ENCODE measurements around the gene USP53.
"Not testable (repeated sequence)": the region's sequence is repeated elsewhere in the genome, so short reads cannot be mapped to it uniquely, and the experiment has no call there.

Gene USP53

GRCh38 chr4:119212234-119212963 lies at the start of gene USP53:
USP53 (plus strand) TSS chr4:119212713; CDS start chr4:119239760, 27,047 bp downstream.
- DNase-seq (ENCODE audit: low spot score): peak; percentile 98

- DNase-seq (ENCODE audit: low spot score): no peak
Observed at GRCh38 chr4:119165767-119166166, 46.7 kb upstream of the USP53 start.

GRCh38 chr4:119170195-119170594 lies 42.3 kb upstream of the USP53 start:
- DNase-seq (ENCODE audit: low spot score): no peak

- no peak for DNase-seq (ENCODE audit: low spot score)
Observed at GRCh38 chr4:119172223-119172622, 40.3 kb upstream of the USP53 start.

GRCh38 chr4:119173729-119174361 lies 38.7 kb upstream of the USP53 start:
- not testable (repeated sequence) for DNase-seq (ENCODE audit: low spot score)

GRCh38 chr4:119179011-119179410 lies 33.5 kb upstream of the USP53 start:
- no peak for DNase-seq (ENCODE audit: low spot score)

GRCh38 chr4:119184128-119184527 lies 28.4 kb upstream of the USP53 start:
- DNase-seq (ENCODE audit: low spot score): no peak

GRCh38 chr4:119189638-119190037 lies 22.9 kb upstream of the USP53 start:
- DNase-seq (ENCODE audit: low spot score): no peak

GRCh38 chr4:119190354-119190753 lies 22.2 kb upstream of the USP53 start:
- no peak for DNase-seq (ENCODE audit: low spot score)

GRCh38 chr4:119191505-119191904 lies 21.0 kb upstream of the USP53 start:
- DNase-seq (ENCODE audit: low spot score): no peak

- no peak for DNase-seq (ENCODE audit: low spot score)
Observed at GRCh38 chr4:119197772-119198212, 14.7 kb upstream of the USP53 start.

GRCh38 chr4:119204916-119205315 lies 7.6 kb upstream of the USP53 start:
- no peak for DNase-seq (ENCODE audit: low spot score)

GRCh38 chr4:119205690-119206089 lies 6.8 kb upstream of the USP53 start:
- no peak for DNase-seq (ENCODE audit: low spot score)

- no peak for DNase-seq (ENCODE audit: low spot score)
Observed at GRCh38 chr4:119206178-119206577, 6.3 kb upstream of the USP53 start.

- no peak for DNase-seq (ENCODE audit: low spot score)
Observed at GRCh38 chr4:119207051-119207450, 5.5 kb upstream of the USP53 start.

- no peak for DNase-seq (ENCODE audit: low spot score)
Observed at GRCh38 chr4:119209077-119209476, 3.4 kb upstream of the USP53 start.

- no peak for DNase-seq (ENCODE audit: low spot score)
Observed at GRCh38 chr4:119209586-119209985, 2.9 kb upstream of the USP53 start.

GRCh38 chr4:119210775-119211174 lies 1.7 kb upstream of the USP53 start:
- DNase-seq (ENCODE audit: low spot score): no peak

- no peak for DNase-seq (ENCODE audit: low spot score)
Observed at GRCh38 chr4:119211867-119212233, 663 bp upstream of the USP53 start.

GRCh38 chr4:119212964-119213606 lies 572 bp downstream of the USP53 start:
- DNase-seq (ENCODE audit: low spot score): peak; percentile 90

GRCh38 chr4:119218093-119218492 lies 5.6 kb downstream of the USP53 start:
- no peak for DNase-seq (ENCODE audit: low spot score)

GRCh38 chr4:119221412-119221811 lies 8.9 kb downstream of the USP53 start:
- no peak for DNase-seq (ENCODE audit: low spot score)

- DNase-seq (ENCODE audit: low spot score): no peak
Observed at GRCh38 chr4:119227690-119228089, 15.2 kb downstream of the USP53 start.
